Testis (tissue), 2 donors: ENCODE data around the gene C1D.

ENCODE experiments used
- CTCF ChIP-seq, 3 experiments: fragments of 450-650 bp in 2 of 3; fragments of 200-600 bp in 1 of 3; sonication (generic) in 1 of 3; IDR thresholded peaks; one replicate each; pipeline ENCODE4 v1.5.1; 2016 to 2019; ENCODE audit warnings: antibody characterized with exemption in 3 of 3, mild to moderate bottlenecking in 2 of 3, moderate library complexity in 1 of 3
- POLR2A ChIP-seq: fragments of 450-650 bp; IDR thresholded peaks from one replicate; pipeline ENCODE4 v1.6.1; 2017; ENCODE audit warnings: antibody characterized with exemption, mild to moderate bottlenecking, moderate library complexity

GRCh38 chr2:68043695-68044094 lies 19.1 kb downstream of the C1D start:
- no peak for TF ChIP-seq CTCF (IDR thresholded peaks at IDR 0.05)
- TF ChIP-seq POLR2A, result no peak
